GM13977 (cell line): ENCODE measurements around the gene OR5A2.
"Not testable (repeated sequence)": the region's sequence is repeated elsewhere in the genome, so short reads cannot be mapped to it uniquely, and the experiment has no call there.

ENCODE experiments used
- DNase-seq: peaks from one replicate; pipeline ENCODE4 v3.0.0; 2012; ENCODE audit warnings: low spot score
- in situ Hi-C: fragments of 300-500 bp; cut with MboI; formaldehyde crosslinking; loops from one replicate; pipeline ENCODE4 v1.12.0; 2022; ENCODE audit warnings: low sequenced_read_pairs, low pct_unique_long_range_greater_than_20kb, mixed read lengths, inconsistent platforms; ENCODE audit not compliant: unreplicated experiment
- TF ChIP-seq, protein P1 (sequence below): IDR thresholded peaks from 2 replicates; pipeline ENCODE4 v1.5.1; 2012; ENCODE audit warnings: mild to moderate bottlenecking, control low read depth; ENCODE audit not compliant: insufficient read depth; ENCODE audit errors: extremely low read depth, missing control alignments

Gene OR5A2

DNA sequence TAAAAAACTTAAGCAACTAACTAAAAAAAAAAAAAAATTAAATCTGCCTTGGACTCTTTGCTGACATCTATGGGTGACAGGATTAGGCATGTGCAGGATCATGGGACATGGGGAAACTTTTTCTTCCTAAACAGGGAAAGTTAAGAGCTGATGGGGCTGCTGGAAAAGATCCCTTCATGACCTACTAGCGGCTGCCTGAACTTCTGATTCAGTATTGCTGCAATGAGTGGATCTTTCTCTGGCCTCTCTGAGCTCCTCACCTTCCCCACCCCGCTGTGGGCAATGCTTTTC is 25.0 kb downstream of the OR5A2 start:
- DNase-seq, result no peak
- in situ Hi-C loops, result no loop called here
- TF ChIP-seq, protein P1, sequence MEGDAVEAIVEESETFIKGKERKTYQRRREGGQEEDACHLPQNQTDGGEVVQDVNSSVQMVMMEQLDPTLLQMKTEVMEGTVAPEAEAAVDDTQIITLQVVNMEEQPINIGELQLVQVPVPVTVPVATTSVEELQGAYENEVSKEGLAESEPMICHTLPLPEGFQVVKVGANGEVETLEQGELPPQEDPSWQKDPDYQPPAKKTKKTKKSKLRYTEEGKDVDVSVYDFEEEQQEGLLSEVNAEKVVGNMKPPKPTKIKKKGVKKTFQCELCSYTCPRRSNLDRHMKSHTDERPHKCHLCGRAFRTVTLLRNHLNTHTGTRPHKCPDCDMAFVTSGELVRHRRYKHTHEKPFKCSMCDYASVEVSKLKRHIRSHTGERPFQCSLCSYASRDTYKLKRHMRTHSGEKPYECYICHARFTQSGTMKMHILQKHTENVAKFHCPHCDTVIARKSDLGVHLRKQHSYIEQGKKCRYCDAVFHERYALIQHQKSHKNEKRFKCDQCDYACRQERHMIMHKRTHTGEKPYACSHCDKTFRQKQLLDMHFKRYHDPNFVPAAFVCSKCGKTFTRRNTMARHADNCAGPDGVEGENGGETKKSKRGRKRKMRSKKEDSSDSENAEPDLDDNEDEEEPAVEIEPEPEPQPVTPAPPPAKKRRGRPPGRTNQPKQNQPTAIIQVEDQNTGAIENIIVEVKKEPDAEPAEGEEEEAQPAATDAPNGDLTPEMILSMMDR, result no peak

DNA sequence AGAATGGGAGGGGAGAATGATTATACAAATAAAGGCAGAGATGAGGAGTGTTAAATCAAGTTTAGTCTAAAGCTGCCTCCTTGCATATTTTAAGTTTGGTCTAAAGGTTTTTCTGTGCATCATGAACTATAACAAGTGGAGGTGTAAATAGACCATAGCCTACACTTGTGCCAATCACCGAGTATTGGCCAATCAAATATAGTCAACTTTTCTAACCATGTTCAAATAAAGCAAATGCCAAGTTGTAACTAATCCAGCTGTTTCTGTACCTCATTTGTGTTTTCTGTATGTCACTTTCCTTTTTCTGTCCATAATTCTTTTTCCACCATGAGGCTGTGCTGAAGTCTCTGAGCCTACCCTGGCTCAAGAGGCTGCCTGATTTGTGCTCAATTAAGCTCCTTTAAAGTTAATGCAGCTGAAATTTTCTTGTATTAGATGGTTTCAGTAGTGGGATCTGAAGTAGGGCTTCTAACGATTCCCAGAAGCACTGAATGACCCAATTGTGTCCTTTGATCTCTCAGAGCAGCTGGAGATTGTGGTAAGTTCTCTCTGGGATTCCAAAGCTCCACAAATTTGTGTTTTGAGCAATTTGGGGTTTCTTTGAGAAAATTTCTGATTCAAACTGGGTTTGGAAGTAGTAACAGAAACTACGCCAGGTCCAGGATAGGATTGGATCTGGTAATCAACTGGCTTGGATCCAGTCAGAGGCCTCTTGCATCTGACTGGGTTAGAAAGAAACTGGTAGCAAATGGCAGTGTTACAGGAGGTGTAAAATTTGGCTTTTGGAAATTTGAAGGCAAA is 25.6 kb downstream of the OR5A2 start:
- TF ChIP-seq, protein P1, result no peak
- in situ Hi-C loops, result no loop called here
- no peak for DNase-seq

DNA sequence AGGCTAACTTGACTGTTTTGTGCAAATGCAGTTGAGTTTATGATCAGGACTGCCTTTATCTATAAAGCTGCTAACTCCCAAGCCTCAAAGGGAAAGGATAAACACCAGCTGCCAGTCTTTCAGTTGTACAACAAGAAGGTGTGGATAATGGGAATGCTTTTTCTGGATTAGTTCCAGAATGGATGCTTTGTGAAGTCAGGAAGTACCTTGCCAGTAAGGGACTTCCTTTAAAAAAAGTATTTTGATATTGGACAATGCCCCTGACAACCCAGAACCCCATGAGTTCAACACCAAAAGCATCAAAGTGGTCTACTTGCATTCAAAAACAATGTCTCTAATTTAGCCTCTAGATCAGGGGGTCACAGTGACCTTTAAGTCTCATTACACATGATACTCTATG is 32.0 kb downstream of the OR5A2 start:
- no peak for DNase-seq
- in situ Hi-C loops, result no loop called here
- TF ChIP-seq, protein P1, result no peak

DNA sequence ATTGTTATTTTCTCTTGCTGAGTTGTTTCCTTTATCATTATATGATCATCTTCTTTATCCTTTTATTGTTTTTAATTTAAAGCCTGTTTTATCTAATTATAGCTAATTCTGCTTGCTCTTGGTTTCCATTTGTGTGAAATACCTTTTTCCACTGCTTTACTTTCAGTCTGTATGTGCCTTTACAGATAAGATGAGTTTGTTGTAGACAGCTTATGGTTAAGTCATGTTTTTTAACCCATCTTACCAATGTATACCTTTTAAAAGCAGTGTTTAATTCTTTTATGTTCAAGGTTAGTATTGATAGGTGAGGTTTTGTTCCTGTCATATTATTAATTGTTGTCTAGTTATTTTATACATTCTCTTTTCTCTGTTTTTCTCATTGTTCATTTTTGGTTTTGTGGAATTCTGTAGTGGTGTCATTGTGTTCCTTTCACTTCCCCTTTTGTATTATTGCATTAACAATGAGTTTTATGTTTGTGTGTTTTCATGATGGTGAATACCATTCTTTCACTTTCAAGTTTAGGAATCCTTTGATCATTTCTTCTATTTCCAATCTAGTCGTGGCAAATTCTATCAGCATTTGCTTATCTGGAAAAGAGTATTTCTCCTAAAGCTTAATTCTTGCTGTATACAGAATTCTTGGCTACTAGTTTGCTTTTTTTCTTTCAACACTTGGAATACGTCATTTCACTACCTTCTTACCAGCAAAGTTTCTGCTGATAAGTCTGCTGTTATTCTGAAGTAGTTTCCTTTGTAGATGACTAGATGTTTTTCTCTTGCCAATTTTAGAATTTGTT is 45.8 kb downstream of the OR5A2 start:
- TF ChIP-seq, protein P1, result no peak

DNA sequence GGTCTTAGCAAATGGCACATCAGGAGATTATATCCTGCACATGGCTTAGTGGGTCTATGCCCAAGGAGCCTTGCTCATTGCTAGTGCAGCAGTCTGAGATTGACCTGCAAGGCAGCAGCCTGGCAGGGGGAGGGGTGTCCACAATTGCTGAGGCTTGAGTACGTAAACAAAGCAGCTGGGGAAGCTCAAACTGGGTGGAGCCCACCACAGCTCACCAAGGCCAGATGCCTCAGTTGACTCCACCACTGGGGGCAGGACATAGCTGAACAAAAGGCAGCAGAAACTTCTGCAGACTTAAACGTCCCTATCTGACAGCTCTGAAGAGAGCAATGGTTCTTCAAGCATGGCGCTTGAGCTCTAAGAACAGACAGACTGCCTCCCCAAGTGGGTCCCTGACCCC is 53.9 kb downstream of the OR5A2 start:
- not testable (repeated sequence) for DNase-seq

More for the DNA sequence above, 45.8 kb downstream of the OR5A2 start:
- peak; percentile 14 for DNase-seq
- in situ Hi-C loops, result no loop called here

DNA sequence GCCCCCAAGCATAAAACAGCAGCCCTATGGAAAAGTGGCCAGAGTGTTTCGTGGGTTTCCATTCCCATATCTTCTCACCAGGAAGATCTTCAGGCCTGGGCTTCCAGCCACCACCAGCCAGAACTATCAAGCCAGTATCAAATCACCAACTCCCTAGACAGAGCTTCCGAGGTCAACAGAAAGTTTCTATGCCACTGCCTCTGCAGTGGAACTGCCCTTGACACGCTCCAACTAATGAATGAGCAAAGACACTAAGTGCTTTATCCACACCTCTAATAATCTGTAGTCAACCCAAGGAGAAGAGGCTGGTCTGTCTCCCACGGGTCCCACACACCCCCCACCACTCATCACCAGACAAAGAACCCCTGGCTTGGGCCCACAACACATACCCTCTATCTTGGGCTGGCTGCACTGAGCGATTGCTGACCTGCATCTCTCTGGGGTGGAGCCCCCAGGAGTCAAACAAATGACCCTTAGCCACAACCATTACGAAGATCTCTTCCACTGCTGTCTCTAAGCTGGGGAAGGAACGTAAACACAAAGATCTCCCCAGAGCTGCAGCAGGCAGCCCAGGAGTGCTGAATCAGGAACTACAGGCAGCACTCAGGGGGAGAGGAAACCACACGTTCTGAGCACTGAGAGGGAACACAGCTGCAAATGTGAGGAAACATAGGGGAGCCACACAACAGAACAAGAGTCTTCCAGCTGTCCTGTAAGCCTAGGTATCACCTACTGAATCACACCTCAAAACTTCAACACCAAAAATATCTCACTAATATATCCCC is 57.8 kb downstream of the OR5A2 start:
- no peak for DNase-seq
- TF ChIP-seq, protein P1, result no peak

More for the DNA sequence above, 53.9 kb downstream of the OR5A2 start:
- in situ Hi-C loops, result not testable (repeated sequence)

More for the DNA sequence above, 57.8 kb downstream of the OR5A2 start:
- in situ Hi-C loops, result no loop called here
